HG02943 (cell line): Measurements from ENCODE around the gene SLC39A11.
"Not testable (repeated sequence)": the region's sequence is repeated elsewhere in the genome, so short reads cannot be mapped to it uniquely, and the experiment has no call there.

Experiments
- ATAC-seq: cut with Tn5 transposase; IDR thresholded peaks from one replicate; pipeline ENCODE4 v1.9.1; 2021; ENCODE audit warnings: mild to moderate bottlenecking, low read depth, moderate library complexity; ENCODE audit not compliant: unreplicated experiment

SLC39A11 gene

DNA sequence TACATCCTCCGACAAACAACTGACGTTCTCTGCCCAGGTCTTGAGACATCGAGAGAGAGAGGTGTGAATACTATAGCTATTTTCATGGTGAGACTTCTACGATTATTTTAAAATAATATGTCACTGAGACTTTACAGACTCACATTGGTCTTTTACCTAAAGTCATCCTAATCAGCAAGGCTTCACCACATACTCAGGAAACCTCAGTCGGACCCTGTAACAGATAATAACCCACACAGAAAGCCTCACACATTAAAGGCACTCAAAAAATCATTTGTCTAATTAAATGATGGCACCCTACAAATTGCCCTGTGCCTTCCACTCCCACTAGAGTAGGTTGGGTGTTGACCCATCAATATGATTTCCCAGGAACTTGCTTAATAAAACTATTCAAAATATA lies 19.8 kb upstream of the SLC39A11 start:
- ATAC-seq = no peak

GRCh38 chr17:73111386-73111785 lies 18.9 kb upstream of the SLC39A11 start:
- no peak for ATAC-seq

DNA sequence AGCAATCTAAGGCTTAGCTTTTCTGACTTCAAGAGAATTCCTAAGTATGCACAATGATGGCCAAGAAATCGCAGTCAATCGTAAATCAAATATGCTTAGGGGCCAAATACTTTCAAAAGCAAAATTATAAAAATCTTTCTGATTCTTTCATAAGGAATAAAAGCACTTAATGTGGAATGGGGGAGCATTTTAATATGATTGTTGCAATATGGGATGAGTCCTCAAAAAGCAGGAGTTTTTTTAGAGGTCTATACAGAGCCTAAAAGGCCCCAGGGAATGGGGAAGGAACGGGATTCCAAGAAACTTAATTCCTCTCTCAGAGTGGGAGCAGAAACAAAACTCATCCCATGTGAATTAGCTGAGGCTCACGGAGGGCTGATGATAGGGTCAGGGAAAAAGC lies 14.7 kb upstream of the SLC39A11 start:
- no peak for ATAC-seq

DNA sequence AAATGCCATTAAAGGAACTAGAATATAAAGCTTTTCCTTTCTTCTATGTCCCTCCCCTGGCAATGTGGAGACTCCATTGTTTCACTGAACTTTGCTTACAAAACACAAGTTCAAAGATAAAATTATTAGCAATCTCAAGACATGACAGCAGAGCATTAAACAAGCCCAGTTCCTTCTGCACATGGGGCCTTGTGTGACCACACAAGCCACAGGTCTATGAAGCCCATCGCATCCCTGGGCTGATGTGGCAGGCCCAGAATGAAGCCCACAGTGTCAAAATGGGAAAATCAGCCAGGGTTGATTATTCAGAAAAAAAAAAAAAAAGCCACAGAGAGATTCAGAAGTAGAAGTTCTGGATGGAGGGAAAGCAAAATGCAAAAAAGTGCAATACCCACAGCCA lies 12.9 kb upstream of the SLC39A11 start:
- no peak for ATAC-seq

GRCh38 chr17:73104450-73104849 lies 12.0 kb upstream of the SLC39A11 start:
- no peak for ATAC-seq

- ATAC-seq = no peak
Observed at GRCh38 chr17:73103641-73104335, 11.3 kb upstream of the SLC39A11 start.

DNA sequence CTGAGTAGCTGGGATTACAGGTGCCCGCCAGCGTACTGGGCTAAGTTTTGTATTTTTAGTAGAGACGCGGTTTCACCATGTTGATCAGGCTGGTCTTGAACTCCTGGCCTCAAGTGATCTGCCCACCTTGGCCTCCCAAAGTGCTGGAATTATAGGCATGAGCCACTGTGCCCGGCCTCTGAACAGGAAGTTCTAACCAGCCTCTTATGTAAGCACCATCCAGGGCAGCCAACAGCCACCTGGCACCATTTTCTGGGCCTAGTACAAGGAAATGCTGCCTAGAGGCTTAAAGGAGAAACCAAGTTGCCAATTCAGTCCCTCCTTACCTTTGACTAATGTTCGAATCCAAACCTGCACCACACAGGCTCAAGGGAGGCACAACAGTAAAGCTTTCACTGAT lies 8.5 kb upstream of the SLC39A11 start:
- no peak for ATAC-seq

DNA sequence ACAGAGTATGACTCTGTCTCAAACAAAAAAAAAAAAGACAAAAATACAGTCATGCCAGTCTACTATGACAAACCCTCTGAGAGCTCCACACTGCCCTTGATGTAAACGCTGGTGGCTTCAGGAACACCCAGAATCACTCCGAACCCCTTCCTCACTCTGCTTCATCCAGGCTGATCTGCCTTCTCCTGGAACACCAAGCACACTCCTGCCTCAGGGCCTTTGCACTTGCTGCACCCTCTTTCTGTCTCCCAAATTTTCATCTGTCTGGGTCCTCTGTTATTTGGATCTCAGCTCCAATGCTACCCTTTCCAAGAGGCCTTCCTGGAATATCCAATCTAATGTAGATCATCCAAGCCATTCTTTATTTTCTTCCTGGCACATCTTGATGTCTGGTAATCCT lies 7.9 kb upstream of the SLC39A11 start:
- no peak for ATAC-seq

DNA sequence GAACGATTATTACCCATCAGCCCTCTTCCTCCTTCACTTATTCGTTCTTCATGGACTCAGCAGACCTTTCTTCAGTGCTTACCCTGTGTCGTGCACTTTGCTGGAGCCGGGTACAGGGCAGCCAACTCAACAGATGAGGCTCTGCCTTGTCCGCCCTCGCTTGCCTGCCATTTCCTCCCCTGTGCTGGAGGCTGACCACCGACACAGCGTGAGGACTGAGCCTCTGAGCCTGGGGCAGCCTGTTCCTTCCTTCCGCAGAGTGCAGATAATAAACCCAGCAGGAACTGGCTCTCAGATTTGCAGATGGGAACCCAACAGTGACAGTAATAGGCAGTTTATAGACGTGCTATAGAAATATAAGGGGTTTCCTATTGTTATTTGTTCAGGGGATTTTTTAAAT lies 7.0 kb upstream of the SLC39A11 start:
- no peak for ATAC-seq

DNA sequence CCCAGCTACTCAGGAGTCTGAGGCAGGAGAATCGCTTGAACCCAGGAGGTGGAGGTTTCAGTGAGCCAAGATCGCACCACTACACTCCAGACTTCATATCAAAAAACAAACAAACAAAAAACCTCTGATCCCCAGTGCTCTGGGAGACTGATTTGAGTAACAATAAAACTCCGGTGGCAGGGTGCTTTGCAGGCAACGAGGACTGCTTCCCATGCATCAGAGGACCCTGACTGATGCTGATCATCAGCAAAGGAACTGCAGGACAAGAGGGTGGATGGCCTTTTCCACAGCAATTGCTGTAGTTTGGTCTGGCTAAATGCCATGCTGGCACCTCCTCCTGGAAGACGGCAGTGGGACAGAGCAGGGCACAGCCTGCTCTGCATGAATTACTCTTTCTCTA lies 6.4 kb upstream of the SLC39A11 start:
- no peak for ATAC-seq

GRCh38 chr17:73097973-73098765 lies 5.7 kb upstream of the SLC39A11 start:
- not testable (repeated sequence) for ATAC-seq

DNA sequence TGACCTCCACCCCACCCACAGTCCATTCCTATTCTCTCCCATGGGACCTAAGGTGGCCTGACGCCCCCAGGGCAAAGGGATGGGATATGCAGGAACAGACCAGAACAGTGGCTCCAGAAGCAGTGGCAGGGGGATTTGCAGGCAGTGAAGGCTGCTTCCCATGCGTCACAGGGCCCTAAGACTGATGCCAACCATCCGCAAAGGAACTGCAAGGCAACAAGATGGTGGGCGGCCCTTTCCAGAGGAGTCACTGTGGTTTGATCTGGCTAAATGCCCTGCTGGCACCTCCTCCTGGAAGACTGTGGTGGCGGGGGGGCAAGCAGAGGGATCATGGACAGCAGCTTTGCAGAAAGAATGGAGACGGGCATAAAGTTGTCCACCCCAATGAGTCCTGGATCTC lies 4.4 kb upstream of the SLC39A11 start:
- ATAC-seq = no peak

DNA sequence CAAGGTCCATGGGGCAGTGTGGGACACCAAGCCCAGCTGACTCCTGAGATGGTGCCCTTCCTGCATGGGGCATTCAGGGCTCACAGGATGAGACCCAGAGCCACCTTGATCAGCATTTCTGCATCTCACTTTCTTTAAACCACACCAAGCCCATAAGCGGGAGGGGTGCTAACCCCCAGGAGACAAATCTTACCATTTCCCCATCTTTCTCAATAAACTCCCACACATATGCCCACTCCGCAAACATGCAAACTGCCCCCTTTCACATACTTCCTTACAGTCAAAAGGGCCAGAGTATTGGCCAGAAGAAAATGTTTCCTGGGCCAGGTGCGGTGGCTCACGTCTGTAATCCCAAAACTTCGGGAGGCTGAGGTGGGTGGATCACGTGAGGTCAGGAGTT lies 3.7 kb upstream of the SLC39A11 start:
- no peak for ATAC-seq

DNA sequence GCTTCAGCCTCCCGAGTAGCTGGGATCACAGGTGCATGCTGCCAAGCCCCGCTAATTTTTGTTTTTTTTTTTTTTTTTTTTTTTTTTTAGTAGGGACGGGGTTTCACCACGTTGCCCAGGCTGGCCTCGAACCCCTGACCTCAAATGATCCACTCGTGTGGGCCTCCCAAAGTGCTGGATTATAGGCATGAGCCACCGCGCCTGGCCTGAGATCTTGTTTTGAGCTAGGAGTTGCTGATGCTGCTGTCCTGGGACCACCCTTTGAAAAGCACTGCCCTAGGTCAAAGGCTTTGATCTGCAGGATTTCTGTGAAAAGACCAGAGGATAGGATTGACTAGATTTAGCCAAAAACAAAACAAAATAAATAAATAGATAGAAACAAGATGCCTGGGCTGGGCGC lies 798 bp upstream of the SLC39A11 start:
- no peak for ATAC-seq

- peak; percentile 11 for ATAC-seq
Observed at GRCh38 chr17:73091770-73092522, 542 bp downstream of the SLC39A11 start.

GRCh38 chr17:73091410-73091769 lies 1.1 kb downstream of the SLC39A11 start:
- ATAC-seq = no peak

DNA sequence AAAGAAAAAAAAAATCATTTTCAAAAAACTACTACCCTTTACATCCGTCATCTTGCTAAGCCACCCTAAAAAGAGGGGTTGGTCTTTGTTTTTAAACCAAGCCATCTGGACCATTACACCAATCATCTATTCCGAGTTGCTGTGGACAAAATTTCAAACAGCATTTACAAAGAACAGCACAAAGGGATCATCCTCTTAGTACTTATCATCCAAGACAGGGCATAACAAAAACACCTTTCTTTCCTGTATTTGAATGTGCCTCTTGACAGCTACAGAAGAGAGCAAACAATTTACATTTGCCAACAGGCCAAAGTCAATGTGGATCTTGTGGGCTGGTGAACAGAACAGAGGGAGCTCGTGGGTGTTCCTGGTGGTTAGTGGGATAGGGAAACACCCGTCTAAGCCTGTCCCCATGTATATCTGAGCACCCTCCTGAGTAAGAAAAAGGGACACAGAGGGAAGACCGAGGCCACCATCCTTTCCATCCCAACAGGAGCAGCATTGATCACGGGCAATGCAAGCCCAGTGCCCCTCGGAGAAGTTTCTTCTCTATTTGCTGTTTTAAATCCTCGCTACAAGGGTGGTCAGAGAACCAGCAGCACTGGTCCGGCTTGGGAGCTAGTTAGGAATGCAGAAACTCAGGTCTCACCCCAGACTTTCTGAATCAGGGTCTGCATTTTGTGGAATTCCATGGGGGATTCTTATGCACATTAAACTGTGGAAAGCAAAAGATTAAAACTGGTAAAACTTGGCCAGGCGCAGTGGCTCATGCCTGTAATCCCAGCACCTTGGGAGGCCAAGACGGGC lies 1.9 kb downstream of the SLC39A11 start:
- no peak for ATAC-seq

DNA sequence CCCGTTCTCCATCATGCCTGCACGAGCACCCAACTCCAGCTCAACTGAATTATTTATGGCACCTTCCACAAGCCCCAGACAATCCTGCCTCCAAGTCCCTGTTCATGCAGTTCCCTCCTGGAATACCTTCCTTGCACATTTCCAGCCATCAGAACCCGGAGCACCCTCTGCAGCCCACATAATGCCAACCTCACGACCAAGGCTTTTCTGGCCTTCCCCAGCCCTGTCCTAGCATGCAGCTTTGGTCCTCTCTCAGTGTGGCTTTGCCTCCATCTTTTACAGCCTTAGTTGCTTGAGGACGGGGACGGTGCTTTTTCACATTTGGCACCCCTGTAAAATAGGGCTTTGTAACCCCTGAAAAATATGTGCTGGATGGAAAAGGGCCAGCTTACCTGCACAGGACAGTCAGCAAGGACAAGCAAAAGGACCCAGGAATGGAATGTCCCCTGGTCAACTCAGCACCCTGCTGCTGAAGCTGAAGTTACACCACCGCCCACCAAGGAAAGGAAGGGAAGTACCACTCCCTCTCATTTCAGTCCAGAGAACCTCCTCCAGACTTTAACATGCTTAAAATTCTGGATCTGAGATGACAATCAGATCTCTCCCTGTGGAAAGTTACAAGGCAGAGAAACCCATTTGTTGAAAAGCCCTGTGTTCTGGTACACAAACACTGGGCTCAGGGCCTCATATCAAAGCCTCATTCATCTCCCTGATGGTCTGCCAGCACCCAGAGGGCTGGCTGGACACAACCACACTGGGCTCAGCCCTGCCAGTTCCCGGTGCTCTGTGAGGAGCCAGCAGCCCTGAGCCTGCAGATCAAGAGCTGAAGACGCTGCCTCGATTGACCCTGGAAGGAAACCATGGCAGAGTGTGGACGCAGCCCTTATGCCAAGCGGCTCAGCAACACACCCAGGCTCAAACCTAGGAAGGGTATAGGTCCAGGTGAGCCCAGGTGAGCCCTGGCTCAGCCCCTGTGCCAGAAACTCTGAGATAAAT lies 2.9 kb downstream of the SLC39A11 start:
- ATAC-seq = no peak

- ATAC-seq = no peak
Observed at GRCh38 chr17:73088561-73088960, 3.9 kb downstream of the SLC39A11 start.

- ATAC-seq = no peak
Observed at GRCh38 chr17:73083432-73083831, 9.1 kb downstream of the SLC39A11 start.
